H1 (cell line): ENCODE measurements around the gene SLC16A9.
"Not testable (repeated sequence)": the region's sequence is repeated elsewhere in the genome, so short reads cannot be mapped to it uniquely, and the experiment has no call there.

ENCODE experiments used
- BACH1 ChIP-seq: IDR thresholded peaks from 2 replicates; pipeline ENCODE4 v1.6.1; 2012; ENCODE audit warnings: low read length, improper control_type of control experiment
- BCL11A ChIP-seq, 2 experiments: IDR thresholded peaks; one replicate each; pipeline ENCODE4 v1.6.1; 2011; ENCODE audit warnings: low read depth in 2 of 2, low read length in 2 of 2, mild to moderate bottlenecking in 2 of 2
- CBX8 ChIP-seq: fragments of 300-800, 300-1000 bp; sonication (generic); IDR thresholded peaks from 2 replicates; pipeline ENCODE4 v1.7.1; 2016; ENCODE audit warnings: low read depth, low read length, borderline replicate concordance
- CHD2 ChIP-seq: IDR thresholded peaks from 2 replicates; pipeline ENCODE4 v1.6.1; 2012; ENCODE audit warnings: low read length, improper control_type of control experiment
- GTF2F1 ChIP-seq: IDR thresholded peaks from 2 replicates; pipeline ENCODE4 v1.6.1; 2012; ENCODE audit warnings: low read depth, low read length, improper control_type of control experiment, borderline replicate concordance
- HDAC2 ChIP-seq, 2 experiments: fragments of 300-600 bp in 1 of 2; sonication (generic) in 1 of 2; IDR thresholded peaks; 2 replicates each; pipeline ENCODE4 v1.6.1; 2011 to 2012; ENCODE audit warnings: low read depth in 2 of 2, low read length in 2 of 2, mild to moderate bottlenecking in 2 of 2, moderate library complexity in 2 of 2, borderline replicate concordance in 1 of 2, inconsistent platforms in 1 of 2
- JUN ChIP-seq: IDR thresholded peaks from 2 replicates; pipeline ENCODE4 v1.6.1; 2011; ENCODE audit warnings: low read depth, mild to moderate bottlenecking, improper control_type of control experiment, low read length
- POLR2A ChIP-seq, 2 experiments: IDR thresholded peaks; 1 replicate in 1 of 2; 2 replicates in 1 of 2; pipeline ENCODE4 v1.6.1; 2011; ENCODE audit warnings: low read depth in 2 of 2, low read length in 2 of 2, mild to moderate bottlenecking in 2 of 2; ENCODE audit errors: control extremely low read depth in 1 of 2
- POLR2AphosphoS5 ChIP-seq: IDR thresholded peaks from 2 replicates; pipeline ENCODE4 v1.6.1; 2011; ENCODE audit warnings: low read depth, low read length
- RFX5 ChIP-seq: IDR thresholded peaks from 2 replicates; pipeline ENCODE4 v1.6.1; 2011; ENCODE audit warnings: low read depth, low read length, improper control_type of control experiment, borderline replicate concordance
- TF ChIP-seq, protein P1 (sequence below), 3 experiments: IDR thresholded peaks; 1 replicate in 2 of 3; 2 replicates in 1 of 3; pipeline versions ENCODE4 v1.5.1 to v1.6.1; 2011; ENCODE audit warnings: low read length in 3 of 3, mild to moderate bottlenecking in 3 of 3, inconsistent platforms in 2 of 3, low read depth in 1 of 3, moderate library complexity in 1 of 3; ENCODE audit not compliant: insufficient read depth in 1 of 3; ENCODE audit errors: control extremely low read depth in 1 of 3

DNA sequence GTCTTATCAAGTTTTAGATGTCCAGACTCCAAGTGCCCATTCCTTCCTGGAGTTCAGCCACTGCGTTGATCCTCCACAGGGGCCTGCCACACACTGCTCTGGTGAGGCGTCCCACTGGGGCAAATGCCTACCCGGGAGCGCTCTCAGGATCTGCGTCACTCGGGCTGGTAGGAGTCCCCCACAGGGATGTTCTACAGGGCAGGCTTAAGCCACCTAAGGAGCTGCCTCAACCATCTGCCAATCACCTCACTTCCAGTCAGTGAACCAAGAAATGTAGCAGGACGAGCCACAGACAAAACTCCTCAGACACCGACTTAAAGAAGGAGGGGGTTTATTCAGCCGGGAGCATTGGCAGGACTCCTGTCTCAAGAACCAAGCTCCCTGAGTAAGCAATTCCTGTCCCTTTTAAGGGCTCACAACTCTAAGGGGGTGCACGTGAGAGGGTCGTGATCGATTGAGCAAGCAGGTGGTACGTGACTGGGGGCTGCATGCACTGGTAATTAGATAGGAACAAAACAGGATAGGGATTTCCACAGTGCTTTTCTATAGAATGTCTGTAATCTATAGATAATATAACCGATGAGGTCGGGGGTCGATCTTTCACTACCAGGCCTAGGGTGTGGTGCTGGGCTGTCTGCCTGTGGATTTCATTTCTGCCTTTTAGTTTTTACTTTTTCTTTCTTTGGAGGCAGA lies 23.8 kb upstream of the SLC16A9 start:
- TF ChIP-seq GTF2F1; POLR2A (IDR thresholded peaks at IDR 0.05; ENCODE audit: control extremely low read depth in 1 of 2, low read depth in 2 of 2, low read length in 2 of 2); RFX5; BCL11A (IDR thresholded peaks at IDR 0.05; ENCODE audit: low read depth in 2 of 2, low read length in 2 of 2); CHD2; POLR2AphosphoS5; BACH1; CBX8; JUN; HDAC2 (IDR thresholded peaks at IDR 0.05; ENCODE audit: borderline replicate concordance in 1 of 2, low read depth in 2 of 2, low read length in 2 of 2): not testable (repeated sequence)
- TF ChIP-seq, protein P1, sequence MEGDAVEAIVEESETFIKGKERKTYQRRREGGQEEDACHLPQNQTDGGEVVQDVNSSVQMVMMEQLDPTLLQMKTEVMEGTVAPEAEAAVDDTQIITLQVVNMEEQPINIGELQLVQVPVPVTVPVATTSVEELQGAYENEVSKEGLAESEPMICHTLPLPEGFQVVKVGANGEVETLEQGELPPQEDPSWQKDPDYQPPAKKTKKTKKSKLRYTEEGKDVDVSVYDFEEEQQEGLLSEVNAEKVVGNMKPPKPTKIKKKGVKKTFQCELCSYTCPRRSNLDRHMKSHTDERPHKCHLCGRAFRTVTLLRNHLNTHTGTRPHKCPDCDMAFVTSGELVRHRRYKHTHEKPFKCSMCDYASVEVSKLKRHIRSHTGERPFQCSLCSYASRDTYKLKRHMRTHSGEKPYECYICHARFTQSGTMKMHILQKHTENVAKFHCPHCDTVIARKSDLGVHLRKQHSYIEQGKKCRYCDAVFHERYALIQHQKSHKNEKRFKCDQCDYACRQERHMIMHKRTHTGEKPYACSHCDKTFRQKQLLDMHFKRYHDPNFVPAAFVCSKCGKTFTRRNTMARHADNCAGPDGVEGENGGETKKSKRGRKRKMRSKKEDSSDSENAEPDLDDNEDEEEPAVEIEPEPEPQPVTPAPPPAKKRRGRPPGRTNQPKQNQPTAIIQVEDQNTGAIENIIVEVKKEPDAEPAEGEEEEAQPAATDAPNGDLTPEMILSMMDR (IDR thresholded peaks at IDR 0.05; ENCODE audit: control extremely low read depth in 1 of 3, insufficient read depth in 1 of 3, low read depth in 1 of 3, low read length in 3 of 3) = not testable (repeated sequence)
